SW480 (cell line): ENCODE data around the gene ICA1L.
A peak's percentile ranks its signal among the peaks of the same experiment; 100 is the strongest.

Source experiments
- DNase-seq: peaks from one replicate; pipeline ENCODE4 v3.0.0-alpha.2; 2016; ENCODE audit warnings: low spot score

The ICA1L gene

DNA sequence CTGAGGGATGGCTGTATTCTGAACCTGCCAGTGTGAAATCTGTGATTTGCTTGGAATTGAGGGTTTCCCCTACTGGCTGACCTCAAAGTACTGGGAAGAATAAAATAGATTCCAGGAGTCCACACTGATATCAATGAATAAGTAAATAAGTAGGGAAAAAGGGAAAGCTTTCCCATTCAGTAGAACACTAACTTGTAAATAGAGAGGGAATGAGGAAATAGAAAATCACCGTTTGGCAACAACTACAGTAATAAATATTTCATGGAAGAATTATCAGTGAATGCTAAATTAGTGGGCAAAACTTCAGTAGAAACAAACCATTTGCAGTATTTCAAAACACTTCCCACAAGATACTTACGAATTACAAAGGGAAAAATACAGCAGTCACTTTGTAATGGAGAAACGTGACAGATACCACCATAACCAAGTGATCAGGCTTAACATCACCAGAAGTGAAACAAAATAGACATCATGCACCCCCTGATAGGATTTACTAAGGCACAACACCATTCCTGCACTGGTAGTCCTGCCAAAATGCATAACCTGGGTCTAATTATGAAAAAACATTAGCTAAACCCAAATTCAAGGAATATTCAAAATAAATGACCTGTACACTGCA, 88.5 kb downstream of the ICA1L start:
- no peak for DNase-seq

DNA sequence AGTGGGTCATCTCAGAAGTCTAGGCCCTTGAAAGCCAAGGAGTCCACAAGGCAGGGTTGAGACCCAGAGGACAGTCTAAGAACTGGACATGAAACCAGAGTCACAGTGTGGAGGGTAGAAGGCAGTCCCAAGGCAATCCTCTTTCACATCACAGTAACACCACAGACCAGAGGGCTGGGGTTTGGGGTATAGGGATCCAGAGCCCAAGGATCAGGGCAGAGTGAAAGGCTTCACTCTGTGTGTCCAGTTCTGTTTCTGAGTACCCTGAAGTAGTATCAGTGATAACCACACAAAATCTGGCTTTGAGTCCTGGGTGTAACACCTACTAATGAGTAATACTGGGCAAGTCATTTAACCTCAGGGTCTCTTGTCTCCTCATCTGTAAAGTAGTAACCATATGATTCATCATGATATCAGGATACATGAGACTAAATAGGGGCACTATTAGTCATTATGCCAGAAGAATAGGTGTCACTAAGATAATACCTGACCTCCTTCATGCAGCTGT, 91.0 kb downstream of the ICA1L start:
- peak; percentile 9 for DNase-seq

DNA sequence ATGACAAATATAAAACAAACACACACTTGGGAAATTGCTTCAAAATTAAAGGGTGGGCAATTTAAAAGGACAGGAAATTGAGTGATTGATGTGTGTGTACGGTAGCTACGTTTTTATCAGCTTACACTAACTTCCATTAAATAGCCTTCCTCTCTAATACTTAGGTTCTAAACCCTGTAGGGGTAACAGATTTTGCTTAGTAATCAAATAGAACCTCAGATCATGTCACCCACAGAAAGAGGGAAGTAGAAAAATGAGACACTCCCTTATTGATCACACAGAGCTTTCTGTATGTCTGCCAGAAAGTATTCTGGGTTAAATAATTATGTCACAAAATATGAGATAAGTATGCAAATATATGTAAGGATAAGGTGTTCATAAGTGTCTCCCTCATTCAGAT, 93.3 kb downstream of the ICA1L start:
- no peak for DNase-seq

DNA sequence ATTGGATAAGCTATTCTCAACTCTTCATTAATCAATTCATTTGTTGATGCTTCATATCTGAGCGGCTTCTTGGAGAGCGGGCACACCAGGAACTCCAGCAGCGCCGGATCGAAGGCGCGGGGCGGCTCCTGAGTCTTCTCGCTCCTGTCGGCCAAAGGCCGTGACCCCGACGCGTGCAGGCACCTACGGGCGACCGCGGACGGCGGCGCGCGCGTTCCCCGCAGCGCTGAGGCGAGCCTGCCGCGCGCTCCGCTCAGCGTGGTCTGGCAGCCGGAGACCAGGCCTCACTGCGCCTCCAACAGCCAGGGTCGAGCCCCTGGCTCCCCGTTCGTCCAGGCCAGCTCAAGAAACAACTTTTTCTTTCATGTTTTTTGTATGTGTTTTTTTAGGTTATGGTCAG, 97.5 kb downstream of the ICA1L start:
- no peak for DNase-seq

DNA sequence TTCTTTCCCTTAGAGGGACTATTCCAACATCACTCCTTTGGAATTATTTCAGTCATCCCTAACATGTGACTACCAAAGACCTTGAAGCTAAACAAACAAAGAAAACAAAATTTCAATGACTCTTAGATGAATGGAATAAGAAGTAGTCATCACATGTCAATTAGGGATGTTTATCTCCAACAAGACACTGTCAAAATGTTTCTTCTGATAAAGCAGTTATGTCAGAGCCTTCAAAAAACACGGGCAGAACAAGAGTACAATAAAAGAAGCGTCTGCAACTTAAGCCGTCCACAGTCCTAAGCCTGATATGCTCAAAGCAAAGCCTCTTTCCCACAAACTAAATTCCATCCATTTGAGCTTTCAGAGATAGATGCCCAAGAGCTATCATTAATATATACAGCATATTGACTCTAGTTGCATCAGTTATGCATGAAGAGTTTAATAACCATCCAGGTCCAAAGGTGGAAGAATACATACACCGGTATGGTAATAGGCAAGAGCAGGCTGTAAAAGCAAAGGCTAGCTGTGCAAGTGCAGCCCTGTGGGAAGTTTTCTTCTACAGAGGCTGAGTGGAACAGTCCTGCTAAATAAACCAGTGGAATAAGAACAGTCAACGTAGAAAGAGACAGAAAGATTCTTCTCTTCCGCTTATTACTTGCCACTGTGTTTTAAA, 98.1 kb downstream of the ICA1L start:
- DNase-seq: peak; percentile 5

DNA sequence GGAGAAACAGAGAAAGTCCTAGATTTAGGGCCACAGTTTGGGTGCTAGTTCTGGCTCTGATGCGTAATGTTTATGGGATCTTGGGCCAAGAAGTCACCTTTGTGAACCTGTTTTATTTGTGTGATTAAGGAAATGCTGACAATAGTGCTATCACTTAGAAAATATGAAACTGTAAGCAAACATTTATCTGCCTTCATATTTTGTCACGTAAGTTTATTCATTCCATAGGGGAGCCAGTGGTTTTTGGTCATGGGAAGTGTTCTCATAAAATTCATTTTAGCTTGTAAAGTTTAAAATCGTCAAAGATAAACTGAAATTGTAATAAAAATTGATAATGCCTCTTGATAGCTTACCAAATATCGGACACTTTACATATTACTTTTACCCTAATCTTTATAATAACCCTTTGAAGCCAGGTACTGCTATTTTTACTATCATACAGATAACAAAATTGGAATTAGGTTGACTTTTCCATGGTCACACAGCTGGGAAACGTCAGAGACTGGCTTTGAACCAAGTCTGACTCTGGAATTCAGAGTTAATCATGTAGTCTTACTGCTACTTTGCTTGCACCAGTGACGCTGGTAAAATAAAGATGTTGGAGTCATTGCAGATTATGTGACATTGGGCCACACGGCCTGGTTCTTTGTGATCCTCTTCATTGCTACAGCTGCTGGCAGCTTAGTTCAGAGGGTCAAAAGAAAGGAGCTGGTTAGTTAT, 99.7 kb downstream of the ICA1L start:
- no peak for DNase-seq

DNA sequence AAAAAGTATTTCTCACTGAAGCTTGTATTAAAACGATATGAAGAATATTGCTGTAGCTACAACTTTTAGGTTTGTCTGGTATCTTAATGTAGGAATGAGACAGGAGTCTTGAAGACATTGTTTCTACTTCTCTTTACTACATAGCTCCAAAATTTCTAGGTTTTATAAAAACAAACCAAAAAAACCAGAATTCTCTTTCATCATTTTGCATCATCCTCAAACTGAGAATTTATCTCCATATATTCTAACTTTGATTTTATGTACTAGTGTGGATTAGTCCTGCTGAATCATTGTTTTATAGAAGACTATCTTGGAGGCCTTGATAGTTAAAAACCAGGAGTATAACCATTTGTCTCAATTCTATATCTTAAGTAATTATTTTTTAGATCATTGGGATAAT, 100.2 kb downstream of the ICA1L start:
- DNase-seq: no peak

DNA sequence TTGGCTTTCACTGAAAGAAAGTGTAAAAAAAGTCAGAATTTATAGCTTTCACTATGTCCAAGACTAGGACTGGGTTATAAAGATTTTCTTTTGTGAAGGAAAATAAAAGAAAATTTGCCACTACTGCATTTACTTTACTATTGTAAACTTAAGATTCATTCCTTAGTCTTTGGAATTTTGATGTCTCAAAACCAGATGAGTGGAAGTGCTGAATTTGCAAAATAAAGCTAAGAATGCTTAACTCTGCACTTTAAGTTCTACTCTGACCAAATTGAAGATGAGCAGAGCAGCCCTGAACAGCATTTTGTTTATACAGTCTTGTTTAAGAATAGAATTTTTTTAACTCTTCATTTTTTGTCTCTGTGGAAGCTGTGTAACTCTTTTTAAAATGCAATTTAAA, 102.4 kb downstream of the ICA1L start:
- no peak for DNase-seq

DNA sequence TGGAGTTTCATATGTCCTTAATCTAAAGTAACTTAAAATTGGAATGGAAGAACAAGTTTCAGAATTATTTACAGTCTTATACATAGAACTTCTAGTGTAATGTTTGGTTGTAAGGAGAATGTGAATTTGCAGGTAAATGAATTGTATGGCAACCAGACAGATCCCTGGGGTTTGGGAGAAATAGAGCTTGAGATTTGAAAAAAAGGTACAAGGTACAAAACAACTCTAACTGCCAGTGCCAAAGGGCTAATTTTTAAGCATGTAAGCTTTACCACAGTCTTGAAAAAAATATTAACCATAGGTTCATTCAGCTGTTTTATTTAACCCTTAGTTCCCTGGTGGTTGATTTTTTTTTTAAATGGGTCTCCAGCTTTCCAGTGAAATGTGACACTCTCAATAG, 103.3 kb downstream of the ICA1L start:
- DNase-seq: no peak

DNA sequence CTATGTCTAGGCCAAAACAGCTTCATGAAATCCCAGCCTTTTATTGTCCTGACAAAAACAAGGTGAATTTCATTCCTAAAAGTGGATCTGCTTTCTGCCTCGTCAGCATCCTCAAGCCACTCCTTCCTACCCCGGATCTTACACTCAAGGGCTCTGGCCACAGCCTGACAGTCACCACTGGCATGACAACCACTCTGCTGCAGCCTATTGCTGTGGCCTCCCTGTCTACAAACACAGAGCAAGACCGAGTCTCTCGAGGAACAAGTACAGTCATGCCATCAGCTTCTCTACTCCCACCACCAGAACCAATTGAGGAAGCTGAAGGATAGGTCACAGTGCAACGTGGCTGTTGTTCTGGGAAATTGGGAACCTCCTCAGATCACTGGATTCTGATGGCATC, 106.1 kb downstream of the ICA1L start:
- DNase-seq: no peak

DNA sequence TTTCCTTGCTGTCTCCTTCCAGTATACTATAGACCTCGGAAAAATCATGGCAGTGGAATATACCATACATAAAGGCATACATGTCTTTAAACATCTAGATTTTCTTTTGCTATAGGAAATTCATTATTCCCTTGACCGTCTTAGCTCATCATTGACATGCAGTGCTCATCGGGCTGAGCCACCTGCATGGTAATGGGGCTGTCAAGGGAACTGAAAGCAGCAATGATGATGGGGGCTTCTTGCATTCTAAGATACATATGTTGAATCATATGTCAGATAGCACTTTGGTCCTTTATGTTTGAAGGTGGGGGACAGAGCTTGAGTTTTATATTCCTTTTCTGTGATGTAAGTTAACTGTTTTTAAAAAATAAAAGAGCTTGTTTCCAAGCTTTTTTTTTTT, 106.6 kb downstream of the ICA1L start:
- no peak for DNase-seq

DNA sequence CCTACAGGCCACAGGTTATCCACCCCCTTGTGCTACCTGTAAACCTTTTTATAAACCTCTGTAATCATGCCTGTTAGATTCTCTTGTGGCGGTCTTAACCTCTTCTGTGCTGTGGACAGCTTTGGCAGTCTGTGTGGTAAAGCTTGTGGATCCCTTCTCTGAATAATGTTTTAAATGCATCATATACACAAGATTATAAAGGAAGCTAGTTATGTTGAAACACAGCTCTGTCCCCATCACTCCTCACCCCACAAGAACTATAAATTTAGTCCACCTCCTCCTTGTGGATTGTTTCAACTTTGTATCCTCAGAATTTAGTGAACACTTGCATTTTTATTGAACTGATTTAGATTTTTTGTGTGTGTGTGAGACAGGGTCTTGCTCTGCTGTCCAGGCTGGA, 107.7 kb downstream of the ICA1L start:
- DNase-seq: no peak

DNA sequence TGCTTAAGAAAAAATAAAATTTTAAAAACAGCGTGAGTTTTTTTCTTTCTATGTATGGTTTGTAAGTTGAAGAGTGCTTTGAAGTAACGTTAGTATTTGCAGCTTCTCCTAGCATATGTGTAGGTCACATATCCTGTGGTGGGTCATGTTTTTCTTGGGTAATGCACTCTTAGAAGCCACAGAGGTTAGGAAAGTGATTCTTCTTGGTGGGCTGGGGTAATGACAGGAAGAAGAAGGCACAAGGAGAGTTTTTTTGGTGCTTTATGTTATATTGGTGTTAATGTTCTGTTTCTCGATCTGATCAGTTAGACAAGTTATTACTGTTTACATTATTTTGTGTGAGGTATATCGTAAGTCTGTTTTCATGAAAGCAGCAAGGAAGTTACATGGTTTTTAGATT, 109.0 kb downstream of the ICA1L start:
- no peak for DNase-seq

DNA sequence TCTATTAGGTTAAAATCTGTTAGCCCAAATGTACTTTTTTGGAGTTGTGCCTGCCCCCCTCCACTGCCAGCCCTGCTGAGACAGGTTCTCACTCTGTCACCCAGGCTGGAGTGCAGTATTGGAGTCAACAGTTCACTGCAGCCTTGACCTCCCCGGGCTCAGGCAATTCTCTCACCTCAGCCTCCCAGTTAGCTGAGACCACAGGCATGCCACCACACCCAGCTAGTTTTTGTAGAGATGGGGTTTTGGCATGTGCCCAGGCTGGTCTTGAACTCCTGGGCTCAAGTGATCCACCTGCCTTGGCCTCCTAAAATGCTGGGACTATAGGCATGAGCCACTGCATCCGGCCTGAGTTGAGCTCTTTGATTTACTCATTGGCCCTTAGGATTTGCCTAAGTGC, 110.7 kb downstream of the ICA1L start:
- DNase-seq: no peak

DNA sequence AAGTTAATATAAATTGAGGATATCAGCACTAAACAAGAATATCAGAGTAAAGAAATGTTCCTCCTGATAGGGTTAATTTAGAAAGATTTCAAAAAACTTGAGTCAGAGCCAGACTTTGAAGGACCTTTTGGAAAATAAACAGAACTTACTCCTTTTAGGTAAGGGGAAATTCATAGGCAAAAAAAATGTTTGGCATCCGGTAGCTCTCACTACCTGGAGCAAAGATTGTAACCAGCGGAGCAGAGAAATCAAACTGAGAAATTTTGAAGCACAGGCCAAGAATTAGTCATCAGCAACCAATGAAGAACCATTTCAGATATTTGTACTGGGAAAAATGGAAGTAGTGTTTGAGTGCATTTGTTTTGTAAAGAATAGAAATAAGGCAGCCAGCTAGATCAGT, 113.0 kb downstream of the ICA1L start:
- no peak for DNase-seq

DNA sequence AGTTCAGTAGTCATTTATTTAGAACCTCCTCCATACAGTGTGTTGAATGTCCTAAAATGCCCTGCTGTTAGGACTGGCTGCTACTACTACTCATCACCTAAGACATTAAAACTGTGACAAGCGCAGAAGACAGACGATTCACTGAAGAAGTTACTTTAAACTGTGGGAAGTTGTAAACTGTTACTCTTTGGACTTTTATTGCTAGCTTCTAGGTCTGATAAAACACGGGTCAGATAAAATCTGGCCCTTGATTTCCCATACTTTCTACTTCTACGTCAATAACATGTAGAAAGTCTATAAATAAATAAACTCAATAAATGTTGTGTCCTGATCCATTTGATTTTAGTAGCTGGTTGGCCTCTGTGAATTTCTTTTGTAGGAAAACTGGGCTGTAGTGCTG, 113.4 kb downstream of the ICA1L start:
- DNase-seq: no peak

DNA sequence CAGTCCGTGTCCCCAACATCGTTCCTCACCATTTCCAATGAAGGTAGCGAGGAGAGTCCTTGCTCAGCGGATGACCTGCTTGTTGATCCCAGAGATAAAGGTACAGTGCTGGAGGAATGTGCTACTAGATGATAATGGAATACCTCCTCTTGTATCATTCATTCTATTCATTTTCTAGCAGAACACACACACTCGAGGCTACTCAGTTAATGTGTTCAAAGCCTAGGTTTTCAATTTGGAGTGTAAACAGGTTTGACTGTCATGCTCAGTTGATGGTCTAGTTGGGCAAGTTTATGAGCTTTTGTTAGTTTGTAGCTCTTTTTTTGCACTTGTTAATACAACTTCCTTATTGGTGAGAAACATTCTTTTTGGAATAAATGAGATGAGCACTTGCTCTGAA, 114.2 kb downstream of the ICA1L start:
- DNase-seq: no peak

DNA sequence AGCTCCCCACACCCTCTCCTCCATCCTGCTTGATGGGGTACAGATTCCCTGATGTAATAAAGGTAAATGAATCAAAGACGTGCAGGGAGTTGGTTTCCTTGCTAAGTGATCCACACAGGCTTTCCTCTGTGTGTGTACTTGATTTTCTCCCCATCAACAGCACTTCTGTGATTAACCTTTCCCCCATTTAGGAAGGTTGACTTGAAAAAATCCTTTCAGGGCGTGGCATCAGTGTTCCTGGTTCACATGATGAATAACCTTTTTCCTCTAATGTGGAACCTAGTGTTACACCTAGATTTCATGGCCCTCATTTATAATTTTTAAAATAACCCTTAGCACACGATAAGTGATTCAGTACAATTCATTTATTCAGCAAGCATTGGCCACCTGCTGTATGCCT, 115.0 kb downstream of the ICA1L start:
- no peak for DNase-seq

DNA sequence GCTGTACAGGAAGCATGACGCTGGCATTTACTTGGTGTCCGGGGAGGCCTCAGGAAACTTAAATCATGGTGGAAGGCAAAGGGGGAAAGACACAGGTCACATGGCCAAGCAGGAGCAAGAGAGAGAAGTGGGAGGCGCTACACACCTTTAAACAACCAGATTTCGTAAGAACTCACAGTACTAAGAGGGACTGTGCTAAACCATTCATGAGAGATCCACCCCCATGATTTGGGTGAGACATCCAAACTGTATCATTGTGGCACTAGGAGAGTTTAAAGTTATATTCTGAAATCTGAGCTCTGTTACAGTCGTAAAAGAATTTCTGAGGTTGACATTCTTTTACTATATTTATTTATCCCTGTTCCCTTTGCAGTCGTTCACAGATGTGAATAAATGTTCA, 116.6 kb downstream of the ICA1L start:
- no peak for DNase-seq

DNA sequence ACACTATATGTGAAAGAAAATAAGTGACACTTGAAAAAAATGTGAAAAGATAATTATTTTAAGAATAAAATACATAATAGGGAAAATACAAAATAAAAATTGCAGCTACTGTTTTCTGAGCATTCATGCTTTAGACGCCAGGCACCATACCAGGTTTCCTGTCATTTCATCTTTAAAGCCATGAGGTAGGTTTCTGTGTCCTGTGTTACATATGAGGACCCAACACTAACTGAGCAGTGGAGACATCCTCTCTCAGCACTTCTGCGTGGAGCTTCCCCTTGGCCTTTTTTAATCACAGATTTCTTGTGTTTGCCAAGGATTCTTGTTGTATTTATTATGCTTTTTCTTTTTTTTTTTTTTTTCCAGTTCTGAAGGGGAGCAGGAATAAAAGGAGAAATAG, 119.5 kb downstream of the ICA1L start:
- no peak for DNase-seq

DNA sequence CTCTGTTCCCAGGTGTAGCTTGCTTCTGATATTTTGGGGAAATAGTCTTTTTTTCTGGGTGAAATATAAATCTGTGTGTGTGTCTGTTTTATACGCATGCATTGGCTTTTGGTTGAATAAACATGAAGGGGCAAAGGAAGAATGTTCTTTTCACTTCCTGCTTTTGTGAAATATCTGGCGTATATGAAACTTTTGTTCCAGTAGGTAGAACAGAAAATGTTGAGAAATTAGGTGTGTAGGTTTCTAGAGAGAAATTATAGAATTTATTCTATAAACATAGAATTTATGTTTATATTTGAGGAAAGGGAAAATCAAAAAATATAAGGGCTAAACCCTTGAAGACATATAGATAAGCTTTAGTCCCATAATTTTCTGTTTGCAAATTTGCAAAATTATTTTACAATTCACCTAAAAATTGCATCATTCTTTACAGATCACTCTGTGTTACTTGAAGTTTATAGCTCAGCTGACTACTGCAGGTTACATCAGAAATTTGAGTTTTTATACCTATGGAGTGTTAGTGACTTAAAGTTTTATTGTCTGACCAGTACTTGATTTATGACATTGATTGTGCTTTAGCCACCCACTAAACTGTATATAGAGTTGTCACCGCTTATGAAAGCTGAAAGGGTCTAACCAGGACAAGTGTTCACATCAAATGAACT, 120.7 kb downstream of the ICA1L start:
- DNase-seq: no peak

DNA sequence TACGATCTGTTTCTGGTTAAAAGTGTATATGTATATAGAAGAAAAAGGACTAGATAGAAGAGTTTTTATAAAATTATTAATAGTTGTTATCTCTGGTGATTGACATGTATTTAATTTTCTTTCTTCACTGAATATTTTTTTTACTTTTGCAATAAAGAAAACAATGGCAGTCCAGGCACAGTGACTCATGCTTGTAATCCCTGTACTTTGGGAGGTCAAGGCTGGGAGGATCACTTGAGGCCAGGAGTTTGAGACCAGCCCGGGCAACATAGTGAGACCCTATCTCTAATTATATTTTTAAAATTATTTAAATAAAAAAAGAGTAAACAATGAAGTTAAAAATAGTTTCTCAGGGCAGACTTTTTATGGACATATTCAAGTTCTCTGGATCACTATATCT, 122.1 kb downstream of the ICA1L start:
- DNase-seq: no peak

DNA sequence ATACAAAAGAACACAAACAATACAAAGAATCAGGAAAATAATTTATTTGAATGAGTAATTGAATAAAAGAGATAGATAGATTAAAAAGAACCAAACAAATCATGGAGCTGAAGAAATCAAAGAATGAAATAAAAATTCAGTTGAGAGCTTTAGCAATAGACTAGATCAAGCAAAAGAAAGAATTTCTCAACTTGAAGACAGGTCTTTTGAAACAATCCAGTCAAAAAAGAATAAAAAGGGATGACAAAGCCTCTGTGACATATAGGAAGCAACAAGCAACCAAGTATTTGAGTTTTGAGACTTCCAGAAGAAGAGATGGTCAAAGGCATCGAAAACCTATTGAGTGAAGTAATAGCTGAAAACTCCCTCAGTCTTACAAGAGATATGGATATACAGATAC, 128.0 kb downstream of the ICA1L start:
- no peak for DNase-seq
